ENCODE data around the gene LPP. TPM values are rescaled to one million over a fixed set of nuclear protein-coding genes. Genes with fewer than 3 reads are reported as not detected.

LPP gene
- total RNA-seq, 1 experiment from 2014 or later: 148 TPM

GRCh38 chr3:188791311-188791710 is 637.4 kb downstream of the LPP start:
- Histone ChIP-seq H3K36me3 (ENCODE audit: low read depth) (no peaks in the 10 kb centered on the region), H3K27me3 (ENCODE audit: insufficient read depth, low read depth) (no peaks in the 10 kb centered on the region), H4K20me1 (ENCODE audit: insufficient read depth) (no peaks in the 10 kb centered on the region), H3K79me2 (ENCODE audit: low read depth) (no peaks in the 10 kb centered on the region), H3K27ac (no peak overlapping the region), H3K4me3 (no peak overlapping the region), H3K9me2 (ENCODE audit: insufficient read depth) (no peaks in the 10 kb centered on the region), H2AFZ (no peak overlapping the region), H3K4me1 (replicated peaks; ENCODE audit: insufficient read depth) (no peaks in the 10 kb centered on the region), H3K9me3 (ENCODE audit: insufficient read depth, low read depth) (no peaks in the 10 kb centered on the region; the same call in 1 of the 2 replicates), H3K4me2 (no peak overlapping the region), H3F3A (ENCODE audit: insufficient read depth, low read depth) (no peaks in the 10 kb centered on the region)
- intact Hi-C loops (cut with micrococcal nuclease; ENCODE audit: unreplicated experiment): no loop called here
- POLR2A ChIA-PET (ENCODE audit: unreplicated experiment): no interaction called here
- CTCF ChIA-PET: no interaction called here
- no TSS peak for BruUV-seq (replicated peaks)
- TF ChIP-seq, protein P1, sequence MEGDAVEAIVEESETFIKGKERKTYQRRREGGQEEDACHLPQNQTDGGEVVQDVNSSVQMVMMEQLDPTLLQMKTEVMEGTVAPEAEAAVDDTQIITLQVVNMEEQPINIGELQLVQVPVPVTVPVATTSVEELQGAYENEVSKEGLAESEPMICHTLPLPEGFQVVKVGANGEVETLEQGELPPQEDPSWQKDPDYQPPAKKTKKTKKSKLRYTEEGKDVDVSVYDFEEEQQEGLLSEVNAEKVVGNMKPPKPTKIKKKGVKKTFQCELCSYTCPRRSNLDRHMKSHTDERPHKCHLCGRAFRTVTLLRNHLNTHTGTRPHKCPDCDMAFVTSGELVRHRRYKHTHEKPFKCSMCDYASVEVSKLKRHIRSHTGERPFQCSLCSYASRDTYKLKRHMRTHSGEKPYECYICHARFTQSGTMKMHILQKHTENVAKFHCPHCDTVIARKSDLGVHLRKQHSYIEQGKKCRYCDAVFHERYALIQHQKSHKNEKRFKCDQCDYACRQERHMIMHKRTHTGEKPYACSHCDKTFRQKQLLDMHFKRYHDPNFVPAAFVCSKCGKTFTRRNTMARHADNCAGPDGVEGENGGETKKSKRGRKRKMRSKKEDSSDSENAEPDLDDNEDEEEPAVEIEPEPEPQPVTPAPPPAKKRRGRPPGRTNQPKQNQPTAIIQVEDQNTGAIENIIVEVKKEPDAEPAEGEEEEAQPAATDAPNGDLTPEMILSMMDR (conservative IDR thresholded peaks at IDR 0.05): no peak
- no peak for TF ChIP-seq EZH2 (IDR thresholded peaks at IDR 0.05; ENCODE audit: low read depth)
- DNase-seq: no peak

DNA sequence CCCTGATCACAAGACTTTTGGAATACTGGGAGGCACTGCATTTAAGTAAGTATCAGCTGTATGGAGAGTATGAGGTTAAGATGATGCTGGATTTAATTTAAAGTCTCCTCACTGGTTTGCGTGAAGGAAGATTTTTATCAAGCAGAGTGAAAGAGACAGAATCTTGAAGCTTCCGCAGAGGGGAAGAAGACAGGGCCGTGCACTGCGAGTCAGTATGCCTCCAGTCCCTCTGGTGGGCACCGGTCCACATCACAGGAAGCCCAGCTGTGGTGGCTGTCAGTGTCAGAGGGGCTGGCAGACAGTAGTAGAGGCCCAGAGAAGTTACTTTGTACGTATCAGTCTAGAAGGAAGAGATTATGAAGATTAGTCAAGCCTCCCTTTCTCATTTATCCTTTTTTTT is 638.8 kb downstream of the LPP start:
- CTCF ChIA-PET: interaction anchor here (0.6 to 0.7 kb wide), 2 partner anchors 133 to 427 kb away, joined by 3 to 6 read pairs; no protein-coding TSS in a partner anchor
- Histone ChIP-seq H3K4me2 (no peak overlapping the region), H3K27ac (no peak overlapping the region), H3K27me3 (ENCODE audit: insufficient read depth, low read depth) (no peaks in the 10 kb centered on the region), H3K4me3 (no peak overlapping the region), H3F3A (ENCODE audit: insufficient read depth, low read depth) (no peaks in the 10 kb centered on the region), H4K20me1 (ENCODE audit: insufficient read depth) (no peaks in the 10 kb centered on the region), H3K9me2 (ENCODE audit: insufficient read depth) (no peaks in the 10 kb centered on the region), H3K79me2 (ENCODE audit: low read depth) (no peaks in the 10 kb centered on the region), H3K4me1 (replicated peaks; ENCODE audit: insufficient read depth) (no peaks in the 10 kb centered on the region), H3K36me3 (ENCODE audit: low read depth) (no peaks in the 10 kb centered on the region), H2AFZ (no peak overlapping the region), H3K9me3 (ENCODE audit: insufficient read depth, low read depth) (no peaks in the 10 kb centered on the region)
- TF ChIP-seq, protein P1 (conservative IDR thresholded peaks at IDR 0.05): no peak
- TF ChIP-seq EZH2 (IDR thresholded peaks at IDR 0.05; ENCODE audit: low read depth): no peak
- DNase-seq: no peak
- POLR2A ChIA-PET (ENCODE audit: unreplicated experiment): no interaction called here
- intact Hi-C loops (cut with micrococcal nuclease; ENCODE audit: unreplicated experiment): no loop called here
- no TSS peak for BruUV-seq (replicated peaks)

DNA sequence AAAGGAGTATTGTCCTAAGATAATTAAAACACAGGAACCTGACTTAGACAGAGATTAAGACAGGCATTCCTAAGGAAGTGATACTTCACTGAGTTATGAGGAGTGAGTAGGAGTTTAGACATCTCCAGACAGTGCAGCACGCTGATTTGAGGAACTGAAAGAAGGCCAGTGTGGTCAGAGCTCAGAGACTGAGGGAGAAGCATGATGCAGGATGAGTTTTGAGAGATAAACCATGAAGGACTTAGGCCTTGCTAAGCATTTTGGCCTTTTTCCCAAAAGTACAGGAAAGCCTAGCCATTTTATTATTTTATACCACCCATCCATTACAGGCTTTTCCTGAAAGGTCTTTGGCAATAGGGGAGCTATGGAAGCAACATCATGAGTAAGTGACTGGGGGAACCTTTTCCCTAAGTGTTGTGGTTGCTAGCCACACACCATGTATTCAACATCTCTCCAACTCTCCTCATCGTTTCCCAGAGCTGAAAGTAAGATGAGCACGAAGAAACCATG is 642.2 kb downstream of the LPP start:
- ChIA-PET POLR2A (ENCODE audit: unreplicated experiment) (interaction anchor here (0.6 kb wide), 1 partner anchor 1074 kb away, joined by 6 read pairs; no protein-coding TSS in a partner anchor), CTCF (no interaction called here)
- Histone ChIP-seq H4K20me1 (ENCODE audit: insufficient read depth) (no peaks in the 10 kb centered on the region), H3K79me2 (ENCODE audit: low read depth) (no peaks in the 10 kb centered on the region), H2AFZ (no peak overlapping the region), H3K9me3 (ENCODE audit: insufficient read depth, low read depth) (no peaks in the 10 kb centered on the region), H3K27ac (no peak overlapping the region), H3K4me2 (no peak overlapping the region), H3K4me1 (replicated peaks; ENCODE audit: insufficient read depth) (no peaks in the 10 kb centered on the region), H3F3A (ENCODE audit: insufficient read depth, low read depth) (no peaks in the 10 kb centered on the region), H3K9me2 (ENCODE audit: insufficient read depth) (no peaks in the 10 kb centered on the region), H3K4me3 (no peak overlapping the region), H3K27me3 (ENCODE audit: insufficient read depth, low read depth) (no peaks in the 10 kb centered on the region), H3K36me3 (ENCODE audit: low read depth) (no peaks in the 10 kb centered on the region)
- TF ChIP-seq, protein P1 (conservative IDR thresholded peaks at IDR 0.05): no peak
- no peak for TF ChIP-seq EZH2 (IDR thresholded peaks at IDR 0.05; ENCODE audit: low read depth)
- BruUV-seq (replicated peaks): no TSS peak
- no peak for DNase-seq
- intact Hi-C loops (cut with micrococcal nuclease; ENCODE audit: unreplicated experiment): no loop called here

All from PC-9 (cell line).